Panc1 (cell line): Measurements from ENCODE around the gene ATXN7L3. TPM values are rescaled to one million over a fixed set of nuclear protein-coding genes. Genes with fewer than 3 reads are reported as not detected.

Experiments used
- ATAC-seq: fragments of 200-7000 bp; cut with Tn5 transposase; 2 replicates; pipeline ENCODE4 v1.9.1; 2020; ENCODE audit warnings: mild to moderate bottlenecking, moderate library complexity
- BruUV-seq: library from RNA; stranded (reverse); fragments of 400-500 nt; replicated peaks from 2 replicates; lab custom pipeline; 2021; lab: Mats Ljungman, UMichigan
- CTCF ChIA-PET: fragments of 300-600 bp; sonication (Branson Sonifier 250); formaldehyde crosslinking; loops from one replicate; lab custom pipeline; 2022; ENCODE audit warnings: antibody characterized with exemption; lab: Charles Lee
- POLR2A ChIA-PET: fragments of 300-600 bp; sonication (Branson Sonifier 250); formaldehyde crosslinking; loops from one replicate; lab custom pipeline; 2022; ENCODE audit warnings: antibody characterized with exemption; lab: Charles Lee
- DNase-seq: peaks from one replicate; pipeline ENCODE4 v3.0.0-alpha.2; 2010; ENCODE audit warnings: low read depth, low spot score
- H3K27ac ChIP-seq: 2 replicates; pipeline ENCODE4 v1.5.1; 2011; ENCODE audit warnings: mild to moderate bottlenecking, low read length, inconsistent platforms
- H3K27me3 ChIP-seq: fragments of 200-500 bp; sonication (Bioruptor generic); 2 replicates; pipeline ENCODE4 v1.6.0; 2014; ENCODE audit warnings: low read length, inconsistent platforms; ENCODE audit not compliant: control insufficient read depth, insufficient read depth
- H3K36me3 ChIP-seq: fragments of 200-500 bp; sonication (Bioruptor generic); 2 replicates; pipeline ENCODE4 v1.5.1; 2014; ENCODE audit warnings: inconsistent platforms, mild to moderate bottlenecking, low read length, moderate library complexity; ENCODE audit not compliant: control insufficient read depth, insufficient read depth
- H3K4me1 ChIP-seq: 2 replicates; pipeline ENCODE4 v1.5.1; 2011; ENCODE audit warnings: inconsistent platforms, mild to moderate bottlenecking, low read length, moderate library complexity; ENCODE audit not compliant: control insufficient read depth, insufficient read depth
- H3K4me3 ChIP-seq, 2 experiments: 2 replicates each; pipeline ENCODE4 v1.5.1; 2011 to 2012; ENCODE audit warnings: low read depth in 2 of 2, low read length in 2 of 2, mild to moderate bottlenecking in 2 of 2, inconsistent platforms in 1 of 2, moderate library complexity in 1 of 2
- H3K9me3 ChIP-seq: fragments of 200-500 bp; sonication (Bioruptor generic); 2 replicates; pipeline ENCODE4 v1.5.1; 2014; ENCODE audit warnings: low read depth, mild to moderate bottlenecking, inconsistent platforms, low read length, moderate library complexity; ENCODE audit not compliant: control insufficient read depth, insufficient read depth
- CTCF ChIP-seq: fragments of 450-650 bp; IDR thresholded peaks from 2 replicates; pipeline ENCODE4 v1.5.1; 2017; ENCODE audit warnings: mild to moderate bottlenecking
- POLR2AphosphoS5 ChIP-seq: IDR thresholded peaks from 2 replicates; pipeline ENCODE4 v1.6.1; 2012; ENCODE audit warnings: mild to moderate bottlenecking, low read depth, low read length, moderate library complexity
- SIN3A ChIP-seq: IDR thresholded peaks from 2 replicates; pipeline ENCODE4 v1.6.1; 2012; ENCODE audit warnings: low read depth, mild to moderate bottlenecking, low read length, moderate library complexity, borderline replicate concordance; ENCODE audit not compliant: insufficient read depth
- in situ Hi-C: cut with HindIII; loops from 2 replicates; pipeline ENCODE4 v1.10.0; 2016; ENCODE audit warnings: low sequenced_read_pairs, low pct_unique_long_range_greater_than_20kb
- intact Hi-C: fragments of 100-400 bp; cut with micrococcal nuclease; formaldehyde crosslinking; loops from one replicate; pipeline ENCODE4 v1.10.0; 2022; ENCODE audit not compliant: unreplicated experiment
- total RNA-seq: library from RNA; stranded (reverse); gene quantifications from one replicate; pipeline ENCODE4 v1.2.1, GENCODE V29; 2021; ENCODE audit not compliant: unreplicated experiment
- TF ChIP-seq, protein P1 (sequence below), 2 experiments: IDR thresholded peaks; 2 replicates each; pipeline ENCODE4 v1.6.1; 2011 to 2012; ENCODE audit warnings: low read depth in 2 of 2, control low read depth in 1 of 2, low read length in 1 of 2, mild to moderate bottlenecking in 1 of 2, moderate library complexity in 1 of 2; ENCODE audit not compliant: insufficient read depth in 1 of 2

The ATXN7L3 gene
- total RNA-seq, 1 experiment from 2014 or later, result 69.8 TPM

- Histone ChIP-seq H3K27ac (no peak overlapping the region), H3K36me3 (no peaks in the 10 kb centered on the region), H3K4me3 (no peak overlapping the region), H3K9me3 (no peaks in the 10 kb centered on the region), H3K27me3 (no peaks in the 10 kb centered on the region), H3K4me1 (peaks cover 14% of the 10 kb centered on the region)
- ChIA-PET CTCF (no interaction called here), POLR2A (no interaction called here)
- no peak for TF ChIP-seq CTCF
- no peak for TF ChIP-seq POLR2AphosphoS5
- TF ChIP-seq, protein P1, sequence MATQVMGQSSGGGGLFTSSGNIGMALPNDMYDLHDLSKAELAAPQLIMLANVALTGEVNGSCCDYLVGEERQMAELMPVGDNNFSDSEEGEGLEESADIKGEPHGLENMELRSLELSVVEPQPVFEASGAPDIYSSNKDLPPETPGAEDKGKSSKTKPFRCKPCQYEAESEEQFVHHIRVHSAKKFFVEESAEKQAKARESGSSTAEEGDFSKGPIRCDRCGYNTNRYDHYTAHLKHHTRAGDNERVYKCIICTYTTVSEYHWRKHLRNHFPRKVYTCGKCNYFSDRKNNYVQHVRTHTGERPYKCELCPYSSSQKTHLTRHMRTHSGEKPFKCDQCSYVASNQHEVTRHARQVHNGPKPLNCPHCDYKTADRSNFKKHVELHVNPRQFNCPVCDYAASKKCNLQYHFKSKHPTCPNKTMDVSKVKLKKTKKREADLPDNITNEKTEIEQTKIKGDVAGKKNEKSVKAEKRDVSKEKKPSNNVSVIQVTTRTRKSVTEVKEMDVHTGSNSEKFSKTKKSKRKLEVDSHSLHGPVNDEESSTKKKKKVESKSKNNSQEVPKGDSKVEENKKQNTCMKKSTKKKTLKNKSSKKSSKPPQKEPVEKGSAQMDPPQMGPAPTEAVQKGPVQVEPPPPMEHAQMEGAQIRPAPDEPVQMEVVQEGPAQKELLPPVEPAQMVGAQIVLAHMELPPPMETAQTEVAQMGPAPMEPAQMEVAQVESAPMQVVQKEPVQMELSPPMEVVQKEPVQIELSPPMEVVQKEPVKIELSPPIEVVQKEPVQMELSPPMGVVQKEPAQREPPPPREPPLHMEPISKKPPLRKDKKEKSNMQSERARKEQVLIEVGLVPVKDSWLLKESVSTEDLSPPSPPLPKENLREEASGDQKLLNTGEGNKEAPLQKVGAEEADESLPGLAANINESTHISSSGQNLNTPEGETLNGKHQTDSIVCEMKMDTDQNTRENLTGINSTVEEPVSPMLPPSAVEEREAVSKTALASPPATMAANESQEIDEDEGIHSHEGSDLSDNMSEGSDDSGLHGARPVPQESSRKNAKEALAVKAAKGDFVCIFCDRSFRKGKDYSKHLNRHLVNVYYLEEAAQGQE (IDR thresholded peaks at IDR 0.05; ENCODE audit: insufficient read depth in 1 of 2, low read depth in 2 of 2, low read length in 1 of 2), result no peak
- DNase-seq (no peak), ATAC-seq (no peak)
- intact Hi-C loops, result no loop called here
- BruUV-seq, result no TSS peak
- in situ Hi-C loops, result no loop called here
Observed at GRCh38 chr17:44204441-44204882, 4.8 kb upstream of the ATXN7L3 start.

DNA sequence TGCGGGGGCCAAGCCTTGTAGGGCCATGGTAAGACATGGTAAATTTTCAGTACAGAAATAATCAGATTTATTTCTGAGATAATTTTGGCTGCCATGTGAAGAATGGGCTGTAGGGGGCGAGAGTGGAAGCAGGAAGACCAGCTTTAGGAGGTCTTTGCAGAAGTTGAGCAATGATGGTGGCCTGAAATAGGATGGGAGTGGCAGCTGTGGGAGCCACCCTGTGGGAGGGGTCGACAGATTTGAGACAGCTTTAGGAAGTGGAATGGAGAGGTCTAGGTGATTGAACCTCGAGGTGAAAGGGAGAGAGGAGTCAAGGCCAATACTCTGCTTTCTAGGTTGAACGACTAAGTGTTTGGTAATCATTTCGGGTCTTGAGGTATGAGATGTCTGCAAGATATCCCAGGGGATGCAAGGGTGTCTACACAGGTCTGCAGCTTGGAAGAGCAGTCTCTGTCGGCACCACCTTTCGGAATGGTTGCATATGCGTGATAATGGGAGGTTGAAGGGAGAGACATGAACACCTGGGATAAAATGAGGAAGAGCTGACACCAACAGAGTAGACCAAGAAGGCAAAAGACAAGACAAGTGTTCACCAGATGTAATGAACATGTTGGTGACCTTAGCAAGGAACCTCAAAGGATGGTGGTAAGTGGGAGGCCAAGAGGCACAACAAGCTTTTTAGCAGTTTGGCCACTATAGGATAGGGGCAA, 4.2 kb upstream of the ATXN7L3 start:
- ChIA-PET CTCF (no interaction called here), POLR2A (no interaction called here)
- Histone ChIP-seq H3K27me3 (no peaks in the 10 kb centered on the region), H3K9me3 (no peaks in the 10 kb centered on the region), H3K27ac (no peak overlapping the region), H3K4me1 (peaks cover 14% of the 10 kb centered on the region), H3K36me3 (no peaks in the 10 kb centered on the region; the same call in 1 of the 2 replicates), H3K4me3 (no peak overlapping the region)
- TF ChIP-seq SIN3A (no peak), CTCF (peak; percentile 81)
- intact Hi-C loops (no loop called here), in situ Hi-C loops (no loop called here)
- no peak for ATAC-seq
- no TSS peak for BruUV-seq
- DNase-seq, result no peak
